HEK293 (cell line): ENCODE data around the gene TGFB1.
A peak's percentile ranks its signal among the peaks of the same experiment; 100 is the strongest.

Experiments used
- CTCF ChIA-PET: fragments of 350-600 bp; formaldehyde crosslinking; extraction: SDS; loops from one replicate; lab custom pipeline; 2021; ENCODE audit warnings: antibody characterized with exemption; lab: Yijun Ruan, JAX
- POLR2A ChIA-PET: fragments of 300-600 bp; formaldehyde crosslinking; extraction: SDS; loops from one replicate; lab custom pipeline; 2020; ENCODE audit warnings: antibody characterized with exemption, inconsistent platforms; lab: Yijun Ruan, JAX
- H3K27ac ChIP-seq: fragments of 200-500 bp; sonication (Bioruptor generic); 2 replicates; pipeline ENCODE4 v1.5.1; 2014; ENCODE audit warnings: low read depth, low read length, control low read depth, inconsistent platforms; ENCODE audit errors: extremely low read depth
- H3K36me3 ChIP-seq, 2 experiments: fragments of 200-500 bp in 1 of 2; sonication (Bioruptor generic) in 1 of 2; 1 replicate in 1 of 2; 2 replicates in 1 of 2; pipeline ENCODE4 v1.5.1; 2014 to 2017; ENCODE audit warnings: inconsistent platforms in 2 of 2, low read length in 2 of 2; ENCODE audit not compliant: control insufficient read depth in 2 of 2, insufficient read depth in 1 of 2
- H3K4me1 ChIP-seq: fragments of 200-500 bp; sonication (Bioruptor generic); 2 replicates; pipeline ENCODE4 v1.5.1; 2014; ENCODE audit warnings: mild to moderate bottlenecking, low read length, inconsistent platforms; ENCODE audit not compliant: control insufficient read depth, insufficient read depth
- H3K4me3 ChIP-seq: 2 replicates; pipeline ENCODE4 v1.5.1; 2011; ENCODE audit warnings: low read depth, mild to moderate bottlenecking, control low read depth, low read length, moderate library complexity
- H3K9me3 ChIP-seq: fragments of 200-500 bp; sonication (Bioruptor generic); 2 replicates; pipeline ENCODE4 v1.5.1; 2014; ENCODE audit warnings: low read depth, low read length, inconsistent platforms; ENCODE audit not compliant: control insufficient read depth, insufficient read depth
- BCL11B ChIP-seq: fragments of 450-650 bp; formaldehyde crosslinking; IDR thresholded peaks from 2 replicates; pipeline ENCODE4 v1.5.1; 2016; ENCODE audit warnings: low read depth, missing biosample characterization, missing genetic modification characterization
- EGR2 ChIP-seq: fragments of 450-650 bp; formaldehyde crosslinking; IDR thresholded peaks from 2 replicates; pipeline ENCODE4 v1.5.1; 2016; ENCODE audit warnings: low read depth, missing biosample characterization, missing genetic modification characterization
- FEZF1 ChIP-seq: fragments of 450-650 bp; formaldehyde crosslinking; IDR thresholded peaks from 2 replicates; pipeline ENCODE4 v1.5.1; 2016; ENCODE audit warnings: missing biosample characterization, missing genetic modification characterization
- GFI1B ChIP-seq: fragments of 450-650 bp; formaldehyde crosslinking; IDR thresholded peaks from 2 replicates; pipeline ENCODE4 v1.5.1; 2016; ENCODE audit warnings: missing biosample characterization, missing genetic modification characterization
- HOXD13 ChIP-seq: sonication (generic); formaldehyde crosslinking; IDR thresholded peaks from 2 replicates; pipeline ENCODE4 v1.8.0; 2022; ENCODE audit warnings: missing genetic modification reagents, borderline replicate concordance
- SCRT1 ChIP-seq: fragments of 450-650 bp; formaldehyde crosslinking; IDR thresholded peaks from 2 replicates; pipeline ENCODE4 v1.5.1; 2016; ENCODE audit warnings: missing biosample characterization, missing genetic modification characterization, borderline replicate concordance
- SP2 ChIP-seq: fragments of 450-650 bp; formaldehyde crosslinking; IDR thresholded peaks from 2 replicates; pipeline ENCODE4 v1.5.1; 2016; ENCODE audit warnings: missing biosample characterization, missing genetic modification characterization
- YY1 ChIP-seq: fragments of 450-650 bp; formaldehyde crosslinking; IDR thresholded peaks from 2 replicates; pipeline ENCODE4 v1.5.1; 2018; ENCODE audit warnings: missing biosample characterization, missing genetic modification characterization
- YY2 ChIP-seq: fragments of 450-650 bp; formaldehyde crosslinking; IDR thresholded peaks from 2 replicates; pipeline ENCODE4 v1.5.1; 2016; ENCODE audit warnings: missing biosample characterization, missing genetic modification characterization
- ZBTB21 ChIP-seq: fragments of 450-650 bp; formaldehyde crosslinking; IDR thresholded peaks from 2 replicates; pipeline ENCODE4 v1.5.1; 2017; ENCODE audit warnings: missing biosample characterization, missing genetic modification characterization
- ZBTB48 ChIP-seq: fragments of 450-650 bp; formaldehyde crosslinking; IDR thresholded peaks from 2 replicates; pipeline ENCODE4 v1.5.1; 2016; ENCODE audit warnings: missing biosample characterization, missing genetic modification characterization
- ZFP3 ChIP-seq: fragments of 450-650 bp; formaldehyde crosslinking; IDR thresholded peaks from 2 replicates; pipeline ENCODE4 v1.5.1; 2016; ENCODE audit warnings: low read depth, missing biosample characterization, missing genetic modification characterization
- ZNF16 ChIP-seq: fragments of 450-650 bp; formaldehyde crosslinking; IDR thresholded peaks from 2 replicates; pipeline ENCODE4 v1.5.1; 2016; ENCODE audit warnings: low read depth, missing biosample characterization, missing genetic modification characterization
- ZNF335 ChIP-seq: fragments of 450-650 bp; formaldehyde crosslinking; conservative IDR thresholded peaks from 2 replicates; pipeline ENCODE4 v1.5.1; 2016; ENCODE audit warnings: missing biosample characterization, missing genetic modification characterization
- ZNF366 ChIP-seq: fragments of 450-650 bp; formaldehyde crosslinking; conservative IDR thresholded peaks from 2 replicates; pipeline ENCODE4 v1.5.1; 2016; ENCODE audit warnings: missing biosample characterization, missing genetic modification characterization
- ZNF37A ChIP-seq: fragments of 450-650 bp; IDR thresholded peaks from 2 replicates; pipeline ENCODE4 v1.5.1; 2018; ENCODE audit warnings: missing biosample characterization, missing genetic modification characterization
- ZNF426 ChIP-seq: fragments of 450-650 bp; formaldehyde crosslinking; IDR thresholded peaks from 2 replicates; pipeline ENCODE4 v1.5.1; 2017; ENCODE audit warnings: missing biosample characterization, missing genetic modification characterization, mild to moderate bottlenecking, inconsistent platforms, moderate library complexity
- ZNF473 ChIP-seq: fragments of 450-650 bp; formaldehyde crosslinking; IDR thresholded peaks from 2 replicates; pipeline ENCODE4 v1.5.1; 2017; ENCODE audit warnings: missing biosample characterization, missing genetic modification characterization
- ZNF549 ChIP-seq: fragments of 450-650 bp; IDR thresholded peaks from 2 replicates; pipeline ENCODE4 v1.5.1; 2018; ENCODE audit warnings: missing biosample characterization, missing genetic modification characterization, mild to moderate bottlenecking, inconsistent platforms, moderate library complexity
- ZSCAN16 ChIP-seq: fragments of 450-650 bp; formaldehyde crosslinking; IDR thresholded peaks from 2 replicates; pipeline ENCODE4 v1.5.1; 2016; ENCODE audit warnings: missing biosample characterization, missing genetic modification characterization
- ZXDB ChIP-seq: fragments of 450-650 bp; formaldehyde crosslinking; IDR thresholded peaks from 2 replicates; pipeline ENCODE4 v1.5.1; 2016; ENCODE audit warnings: missing biosample characterization, missing genetic modification characterization
- TF ChIP-seq, protein P1 (sequence below): fragments of 450-650 bp; formaldehyde crosslinking; conservative IDR thresholded peaks from 2 replicates; pipeline ENCODE4 v1.5.1; 2016; ENCODE audit warnings: low read depth, missing biosample characterization, missing genetic modification characterization
- TF ChIP-seq, protein P2 (sequence below): fragments of 450-650 bp; formaldehyde crosslinking; IDR thresholded peaks from 2 replicates; pipeline ENCODE4 v1.5.1; 2016; ENCODE audit warnings: missing biosample characterization, missing genetic modification characterization
- TF ChIP-seq, protein P3 (sequence below): fragments of 450-650 bp; formaldehyde crosslinking; IDR thresholded peaks from 2 replicates; pipeline ENCODE4 v1.5.1; 2016; ENCODE audit warnings: missing biosample characterization, missing genetic modification characterization, low read depth
- TF ChIP-seq, protein P4 (sequence below): fragments of 450-650 bp; formaldehyde crosslinking; IDR thresholded peaks from 2 replicates; pipeline ENCODE4 v1.5.1; 2017; ENCODE audit warnings: missing biosample characterization, missing genetic modification characterization
- TF ChIP-seq, protein P5 (sequence below): fragments of 450-650 bp; formaldehyde crosslinking; IDR thresholded peaks from 2 replicates; pipeline ENCODE4 v1.5.1; 2016; ENCODE audit warnings: missing biosample characterization, missing genetic modification characterization

Gene TGFB1

GRCh38 chr19:41376998-41377365 lies 23.3 kb upstream of the TGFB1 start:
- no peaks in the 10 kb centered on the region; a peak in 1 of 3 replicates for H3K36me3 ChIP-seq
- ChIA-PET CTCF (interaction anchor here (1.9 kb wide), 1 partner anchor 13 kb away, joined by 5 read pairs; the partner anchor contains the start of gene B9D2), POLR2A (interaction anchor here (1.3 to 6.2 kb wide), 2 partner anchors 12 to 24 kb away, joined by 3 to 64 read pairs; partner anchors contain the start of gene B9D2)
- peak overlapping the region; percentile 21; the same call in 1 of the 2 replicates for H3K27ac ChIP-seq
- no peaks in the 10 kb centered on the region for H3K9me3 ChIP-seq
- H3K4me1 ChIP-seq, result peaks cover 20% of the 10 kb centered on the region
- peak overlapping the region; percentile 34 for H3K4me3 ChIP-seq
- no peak for TF ChIP-seq ZXDB (tag by site-specific recombination)
- no peak for TF ChIP-seq ZNF549 (tag by site-specific recombination)
- TF ChIP-seq GFI1B (tag by site-specific recombination), result no peak
- TF ChIP-seq YY1 (tag by site-specific recombination), result no peak
- no peak for TF ChIP-seq ZFP3 (tag by site-specific recombination)
- no peak for TF ChIP-seq HOXD13 (CRISPR knock-in tag)
- TF ChIP-seq ZSCAN16 (tag by site-specific recombination), result no peak
- TF ChIP-seq EGR2 (tag by site-specific recombination), result peak; percentile 100
- no peak; the same call in 1 of the 2 replicates for TF ChIP-seq YY2
- TF ChIP-seq, protein P1, sequence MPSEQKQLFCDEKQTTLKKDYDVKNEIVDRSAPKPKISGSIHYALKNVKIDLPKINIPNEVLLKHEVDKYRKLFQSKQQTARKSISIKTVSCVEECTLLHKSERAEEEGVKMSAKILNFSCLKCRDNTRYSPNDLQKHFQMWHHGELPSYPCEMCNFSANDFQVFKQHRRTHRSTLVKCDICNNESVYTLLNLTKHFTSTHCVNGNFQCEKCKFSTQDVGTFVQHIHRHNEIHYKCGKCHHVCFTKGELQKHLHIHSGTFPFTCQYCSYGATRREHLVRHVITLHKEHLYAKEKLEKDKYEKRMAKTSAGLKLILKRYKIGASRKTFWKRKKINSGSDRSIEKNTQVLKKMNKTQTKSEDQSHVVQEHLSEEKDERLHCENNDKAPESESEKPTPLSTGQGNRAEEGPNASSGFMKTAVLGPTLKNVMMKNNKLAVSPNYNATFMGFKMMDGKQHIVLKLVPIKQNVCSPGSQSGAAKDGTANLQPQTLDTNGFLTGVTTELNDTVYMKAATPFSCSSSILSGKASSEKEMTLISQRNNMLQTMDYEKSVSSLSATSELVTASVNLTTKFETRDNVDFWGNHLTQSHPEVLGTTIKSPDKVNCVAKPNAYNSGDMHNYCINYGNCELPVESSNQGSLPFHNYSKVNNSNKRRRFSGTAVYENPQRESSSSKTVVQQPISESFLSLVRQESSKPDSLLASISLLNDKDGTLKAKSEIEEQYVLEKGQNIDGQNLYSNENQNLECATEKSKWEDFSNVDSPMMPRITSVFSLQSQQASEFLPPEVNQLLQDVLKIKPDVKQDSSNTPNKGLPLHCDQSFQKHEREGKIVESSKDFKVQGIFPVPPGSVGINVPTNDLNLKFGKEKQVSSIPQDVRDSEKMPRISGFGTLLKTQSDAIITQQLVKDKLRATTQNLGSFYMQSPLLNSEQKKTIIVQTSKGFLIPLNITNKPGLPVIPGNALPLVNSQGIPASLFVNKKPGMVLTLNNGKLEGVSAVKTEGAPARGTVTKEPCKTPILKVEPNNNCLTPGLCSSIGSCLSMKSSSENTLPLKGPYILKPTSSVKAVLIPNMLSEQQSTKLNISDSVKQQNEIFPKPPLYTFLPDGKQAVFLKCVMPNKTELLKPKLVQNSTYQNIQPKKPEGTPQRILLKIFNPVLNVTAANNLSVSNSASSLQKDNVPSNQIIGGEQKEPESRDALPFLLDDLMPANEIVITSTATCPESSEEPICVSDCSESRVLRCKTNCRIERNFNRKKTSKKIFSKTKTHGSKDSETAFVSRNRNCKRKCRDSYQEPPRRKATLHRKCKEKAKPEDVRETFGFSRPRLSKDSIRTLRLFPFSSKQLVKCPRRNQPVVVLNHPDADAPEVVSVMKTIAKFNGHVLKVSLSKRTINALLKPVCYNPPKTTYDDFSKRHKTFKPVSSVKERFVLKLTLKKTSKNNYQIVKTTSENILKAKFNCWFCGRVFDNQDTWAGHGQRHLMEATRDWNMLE (tag by site-specific recombination), result no peak
- TF ChIP-seq SP2 (tag by site-specific recombination), result no peak
- TF ChIP-seq, protein P2, sequence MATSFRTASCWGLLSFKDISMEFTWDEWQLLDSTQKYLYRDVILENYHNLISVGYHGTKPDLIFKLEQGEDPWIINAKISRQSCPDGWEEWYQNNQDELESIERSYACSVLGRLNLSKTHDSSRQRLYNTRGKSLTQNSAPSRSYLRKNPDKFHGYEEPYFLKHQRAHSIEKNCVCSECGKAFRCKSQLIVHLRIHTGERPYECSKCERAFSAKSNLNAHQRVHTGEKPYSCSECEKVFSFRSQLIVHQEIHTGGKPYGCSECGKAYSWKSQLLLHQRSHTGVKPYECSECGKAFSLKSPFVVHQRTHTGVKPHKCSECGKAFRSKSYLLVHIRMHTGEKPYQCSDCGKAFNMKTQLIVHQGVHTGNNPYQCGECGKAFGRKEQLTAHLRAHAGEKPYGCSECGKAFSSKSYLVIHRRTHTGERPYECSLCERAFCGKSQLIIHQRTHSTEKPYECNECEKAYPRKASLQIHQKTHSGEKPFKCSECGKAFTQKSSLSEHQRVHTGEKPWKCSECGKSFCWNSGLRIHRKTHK, result no peak
- TF ChIP-seq ZBTB21, result 0 out of 2 replicates have a peak, but pooled peaks have one; percentile 43
- TF ChIP-seq ZNF473 (tag by site-specific recombination), result no peak
- peak; percentile 3; the same call in 1 of the 2 replicates for TF ChIP-seq ZNF335 (tag by site-specific recombination)
- TF ChIP-seq SCRT1 (tag by site-specific recombination), result no peak
- no peak for TF ChIP-seq ZNF37A
- TF ChIP-seq, protein P3, sequence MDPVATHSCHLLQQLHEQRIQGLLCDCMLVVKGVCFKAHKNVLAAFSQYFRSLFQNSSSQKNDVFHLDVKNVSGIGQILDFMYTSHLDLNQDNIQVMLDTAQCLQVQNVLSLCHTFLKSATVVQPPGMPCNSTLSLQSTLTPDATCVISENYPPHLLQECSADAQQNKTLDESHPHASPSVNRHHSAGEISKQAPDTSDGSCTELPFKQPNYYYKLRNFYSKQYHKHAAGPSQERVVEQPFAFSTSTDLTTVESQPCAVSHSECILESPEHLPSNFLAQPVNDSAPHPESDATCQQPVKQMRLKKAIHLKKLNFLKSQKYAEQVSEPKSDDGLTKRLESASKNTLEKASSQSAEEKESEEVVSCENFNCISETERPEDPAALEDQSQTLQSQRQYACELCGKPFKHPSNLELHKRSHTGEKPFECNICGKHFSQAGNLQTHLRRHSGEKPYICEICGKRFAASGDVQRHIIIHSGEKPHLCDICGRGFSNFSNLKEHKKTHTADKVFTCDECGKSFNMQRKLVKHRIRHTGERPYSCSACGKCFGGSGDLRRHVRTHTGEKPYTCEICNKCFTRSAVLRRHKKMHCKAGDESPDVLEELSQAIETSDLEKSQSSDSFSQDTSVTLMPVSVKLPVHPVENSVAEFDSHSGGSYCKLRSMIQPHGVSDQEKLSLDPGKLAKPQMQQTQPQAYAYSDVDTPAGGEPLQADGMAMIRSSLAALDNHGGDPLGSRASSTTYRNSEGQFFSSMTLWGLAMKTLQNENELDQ, result no peak
- TF ChIP-seq, protein P4, sequence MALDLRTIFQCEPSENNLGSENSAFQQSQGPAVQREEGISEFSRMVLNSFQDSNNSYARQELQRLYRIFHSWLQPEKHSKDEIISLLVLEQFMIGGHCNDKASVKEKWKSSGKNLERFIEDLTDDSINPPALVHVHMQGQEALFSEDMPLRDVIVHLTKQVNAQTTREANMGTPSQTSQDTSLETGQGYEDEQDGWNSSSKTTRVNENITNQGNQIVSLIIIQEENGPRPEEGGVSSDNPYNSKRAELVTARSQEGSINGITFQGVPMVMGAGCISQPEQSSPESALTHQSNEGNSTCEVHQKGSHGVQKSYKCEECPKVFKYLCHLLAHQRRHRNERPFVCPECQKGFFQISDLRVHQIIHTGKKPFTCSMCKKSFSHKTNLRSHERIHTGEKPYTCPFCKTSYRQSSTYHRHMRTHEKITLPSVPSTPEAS, result peak; percentile 56; the same call in 1 of the 2 replicates
- TF ChIP-seq ZBTB48 (tag by site-specific recombination), result 0 out of 2 replicates have a peak, but pooled peaks have one; percentile 52
- peak; percentile 26; the same call in 1 of the 2 replicates for TF ChIP-seq ZNF366 (tag by site-specific recombination)
- no peak for TF ChIP-seq ZNF426 (tag by site-specific recombination)
- TF ChIP-seq BCL11B (tag by site-specific recombination), result peak; percentile 60; the same call in 1 of the 2 replicates
- no peak for TF ChIP-seq ZNF16 (tag by site-specific recombination)
- no peak for TF ChIP-seq FEZF1 (tag by site-specific recombination)
- TF ChIP-seq, protein P5, sequence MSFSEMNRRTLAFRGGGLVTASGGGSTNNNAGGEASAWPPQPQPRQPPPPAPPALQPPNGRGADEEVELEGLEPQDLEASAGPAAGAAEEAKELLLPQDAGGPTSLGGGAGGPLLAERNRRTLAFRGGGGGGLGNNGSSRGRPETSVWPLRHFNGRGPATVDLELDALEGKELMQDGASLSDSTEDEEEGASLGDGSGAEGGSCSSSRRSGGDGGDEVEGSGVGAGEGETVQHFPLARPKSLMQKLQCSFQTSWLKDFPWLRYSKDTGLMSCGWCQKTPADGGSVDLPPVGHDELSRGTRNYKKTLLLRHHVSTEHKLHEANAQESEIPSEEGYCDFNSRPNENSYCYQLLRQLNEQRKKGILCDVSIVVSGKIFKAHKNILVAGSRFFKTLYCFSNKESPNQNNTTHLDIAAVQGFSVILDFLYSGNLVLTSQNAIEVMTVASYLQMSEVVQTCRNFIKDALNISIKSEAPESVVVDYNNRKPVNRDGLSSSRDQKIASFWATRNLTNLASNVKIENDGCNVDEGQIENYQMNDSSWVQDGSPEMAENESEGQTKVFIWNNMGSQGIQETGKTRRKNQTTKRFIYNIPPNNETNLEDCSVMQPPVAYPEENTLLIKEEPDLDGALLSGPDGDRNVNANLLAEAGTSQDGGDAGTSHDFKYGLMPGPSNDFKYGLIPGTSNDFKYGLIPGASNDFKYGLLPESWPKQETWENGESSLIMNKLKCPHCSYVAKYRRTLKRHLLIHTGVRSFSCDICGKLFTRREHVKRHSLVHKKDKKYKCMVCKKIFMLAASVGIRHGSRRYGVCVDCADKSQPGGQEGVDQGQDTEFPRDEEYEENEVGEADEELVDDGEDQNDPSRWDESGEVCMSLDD, result peak; percentile 70
